ENCODE measurements around the gene SCTR. TPM values are rescaled to one million over a fixed set of nuclear protein-coding genes. Genes with fewer than 3 reads are reported as not detected.
A peak's percentile ranks its signal among the peaks of the same experiment; 100 is the strongest.

The SCTR gene
- total RNA-seq, 2 donors from 2014 or later: not detected

DNA sequence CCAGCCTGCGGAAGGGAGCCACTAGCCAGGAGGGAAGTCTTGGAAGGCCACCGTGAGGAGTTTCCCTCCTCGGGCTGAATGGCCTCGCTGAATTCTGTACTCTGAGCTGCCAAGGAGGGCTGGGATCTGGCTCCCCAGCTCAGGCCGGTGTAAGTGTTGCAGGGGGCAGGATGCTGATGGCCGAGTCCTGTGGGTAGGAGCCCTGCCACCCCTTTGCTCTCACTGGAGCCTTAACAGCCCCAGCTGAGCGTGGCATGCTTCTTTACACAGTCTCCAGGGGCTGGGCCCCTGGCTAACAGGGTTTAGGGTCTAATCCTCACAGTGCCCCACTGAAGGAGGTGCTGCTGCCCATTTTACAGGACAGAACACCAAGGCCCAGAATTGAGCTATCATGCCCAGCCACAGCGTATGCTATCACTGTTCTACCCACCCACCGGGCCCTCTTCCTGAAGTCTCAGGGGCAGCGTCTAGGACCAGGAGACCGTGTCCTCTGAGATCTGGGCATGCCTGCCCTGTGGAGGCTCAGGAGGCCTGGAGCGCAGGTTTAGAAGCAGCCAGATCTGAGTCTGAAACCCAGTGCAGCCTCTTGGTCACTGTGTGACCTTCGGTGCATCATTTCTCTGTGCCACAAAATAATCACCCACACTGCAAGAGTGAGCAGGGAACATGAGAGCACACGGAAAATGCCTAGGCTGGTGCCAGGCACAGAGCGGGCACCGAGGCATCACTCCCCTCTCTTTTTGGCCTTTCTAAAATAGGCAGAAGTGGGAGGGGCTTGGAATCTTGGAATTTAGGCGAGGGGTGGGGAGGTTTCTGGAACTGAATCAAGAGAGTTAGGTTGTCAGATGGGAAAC is 49.7 kb downstream of the SCTR start:
- no peak overlapping the region for H3K27ac ChIP-seq
- H3K4me3 ChIP-seq: no peak overlapping the region
- TF ChIP-seq, protein P1, sequence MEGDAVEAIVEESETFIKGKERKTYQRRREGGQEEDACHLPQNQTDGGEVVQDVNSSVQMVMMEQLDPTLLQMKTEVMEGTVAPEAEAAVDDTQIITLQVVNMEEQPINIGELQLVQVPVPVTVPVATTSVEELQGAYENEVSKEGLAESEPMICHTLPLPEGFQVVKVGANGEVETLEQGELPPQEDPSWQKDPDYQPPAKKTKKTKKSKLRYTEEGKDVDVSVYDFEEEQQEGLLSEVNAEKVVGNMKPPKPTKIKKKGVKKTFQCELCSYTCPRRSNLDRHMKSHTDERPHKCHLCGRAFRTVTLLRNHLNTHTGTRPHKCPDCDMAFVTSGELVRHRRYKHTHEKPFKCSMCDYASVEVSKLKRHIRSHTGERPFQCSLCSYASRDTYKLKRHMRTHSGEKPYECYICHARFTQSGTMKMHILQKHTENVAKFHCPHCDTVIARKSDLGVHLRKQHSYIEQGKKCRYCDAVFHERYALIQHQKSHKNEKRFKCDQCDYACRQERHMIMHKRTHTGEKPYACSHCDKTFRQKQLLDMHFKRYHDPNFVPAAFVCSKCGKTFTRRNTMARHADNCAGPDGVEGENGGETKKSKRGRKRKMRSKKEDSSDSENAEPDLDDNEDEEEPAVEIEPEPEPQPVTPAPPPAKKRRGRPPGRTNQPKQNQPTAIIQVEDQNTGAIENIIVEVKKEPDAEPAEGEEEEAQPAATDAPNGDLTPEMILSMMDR (IDR thresholded peaks at IDR 0.05): no peak
- H3K36me3 ChIP-seq: no peaks in the 10 kb centered on the region
- DNase-seq (ENCODE audit: low spot score) (no peak), ATAC-seq (ENCODE audit: insufficient number of reproducible peaks, low FRiP score, low read depth) (no peak)
- no peaks in the 10 kb centered on the region for H3K9me3 ChIP-seq
- no peaks in the 10 kb centered on the region for H3K27me3 ChIP-seq (replicated peaks; ENCODE audit: insufficient read depth)
- H3K4me1 ChIP-seq (ENCODE audit: control insufficient read depth in 1 of 2, low read depth in 2 of 2): peaks cover 7 to 22% of the 10 kb centered on the region in 2 donors

DNA sequence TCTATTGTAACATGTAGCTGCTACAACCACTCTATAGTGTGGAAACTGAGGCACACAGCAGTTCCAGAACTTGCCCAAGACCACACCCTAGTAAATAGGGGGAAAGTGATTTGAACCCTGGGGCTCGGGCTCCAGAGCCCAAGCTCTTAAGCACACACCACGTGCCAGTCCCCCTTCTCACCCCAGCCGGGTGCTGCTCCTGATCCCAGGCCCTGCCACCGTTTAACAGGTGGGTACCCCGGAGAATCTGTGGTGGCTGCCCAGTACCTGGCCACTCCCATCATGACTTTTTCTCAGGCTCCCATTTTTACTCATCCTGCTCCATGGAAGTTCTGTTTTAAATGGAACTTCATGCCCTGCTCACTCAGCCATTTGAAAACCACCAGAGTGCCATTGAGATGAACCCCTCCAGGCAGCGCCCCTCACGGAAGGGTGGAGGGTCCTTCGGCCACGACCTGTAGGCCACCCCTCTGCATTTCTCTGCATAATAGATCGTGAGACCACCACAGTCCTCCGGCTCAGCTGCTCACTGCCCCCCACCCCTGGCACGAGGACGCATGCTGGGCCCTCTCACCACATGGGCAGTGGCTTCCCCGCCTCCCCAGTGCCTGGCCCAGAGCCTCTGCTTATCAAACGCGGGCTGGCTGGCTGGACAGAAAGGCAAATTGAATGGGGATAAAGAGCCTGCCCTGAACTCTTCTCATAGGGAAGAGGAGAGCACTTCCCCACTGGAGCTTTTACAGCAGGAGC is 50.5 kb downstream of the SCTR start:
- DNase-seq (ENCODE audit: low spot score): no peak
- Histone ChIP-seq H3K27me3 (replicated peaks; ENCODE audit: insufficient read depth) (no peaks in the 10 kb centered on the region), H3K4me3 (no peak overlapping the region), H3K4me1 (ENCODE audit: control insufficient read depth in 1 of 2, low read depth in 2 of 2) (peaks cover 10 to 30% of the 10 kb centered on the region in 2 donors), H3K27ac (no peak overlapping the region), H3K9me3 (no peaks in the 10 kb centered on the region), H3K36me3 (no peaks in the 10 kb centered on the region)
- no peak for ATAC-seq (ENCODE audit: insufficient number of reproducible peaks, low FRiP score, low read depth)
- TF ChIP-seq, protein P1 (IDR thresholded peaks at IDR 0.05): no peak

DNA sequence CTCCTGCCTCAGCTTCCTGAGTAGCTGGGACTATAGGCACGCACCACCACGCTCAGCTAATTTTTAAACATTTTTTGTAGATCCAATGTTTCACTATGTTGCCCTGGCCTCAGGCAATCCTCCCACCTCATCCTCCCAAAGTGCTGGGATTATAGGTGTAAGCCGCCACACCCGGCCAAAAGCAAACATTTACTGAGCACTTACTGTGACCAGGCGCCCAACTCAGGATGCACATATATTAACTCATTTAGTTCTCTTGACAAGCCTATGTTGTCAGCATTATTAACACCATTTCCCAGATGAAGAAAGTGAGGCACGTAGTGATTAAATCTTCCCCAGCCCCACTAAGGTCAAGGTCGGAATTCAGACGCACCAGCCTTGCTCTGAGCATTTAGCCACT is 51.5 kb downstream of the SCTR start:
- Histone ChIP-seq H3K36me3 (no peaks in the 10 kb centered on the region), H3K27me3 (replicated peaks; ENCODE audit: insufficient read depth) (no peaks in the 10 kb centered on the region), H3K4me1 (ENCODE audit: control insufficient read depth in 1 of 2, low read depth in 2 of 2) (peaks cover 10 to 38% of the 10 kb centered on the region in 2 donors), H3K27ac (no peak overlapping the region), H3K9me3 (no peaks in the 10 kb centered on the region), H3K4me3 (no peak overlapping the region)
- DNase-seq (ENCODE audit: low spot score): no peak
- TF ChIP-seq, protein P1 (IDR thresholded peaks at IDR 0.05): no peak
- ATAC-seq (ENCODE audit: insufficient number of reproducible peaks, low FRiP score, low read depth): no peak

DNA sequence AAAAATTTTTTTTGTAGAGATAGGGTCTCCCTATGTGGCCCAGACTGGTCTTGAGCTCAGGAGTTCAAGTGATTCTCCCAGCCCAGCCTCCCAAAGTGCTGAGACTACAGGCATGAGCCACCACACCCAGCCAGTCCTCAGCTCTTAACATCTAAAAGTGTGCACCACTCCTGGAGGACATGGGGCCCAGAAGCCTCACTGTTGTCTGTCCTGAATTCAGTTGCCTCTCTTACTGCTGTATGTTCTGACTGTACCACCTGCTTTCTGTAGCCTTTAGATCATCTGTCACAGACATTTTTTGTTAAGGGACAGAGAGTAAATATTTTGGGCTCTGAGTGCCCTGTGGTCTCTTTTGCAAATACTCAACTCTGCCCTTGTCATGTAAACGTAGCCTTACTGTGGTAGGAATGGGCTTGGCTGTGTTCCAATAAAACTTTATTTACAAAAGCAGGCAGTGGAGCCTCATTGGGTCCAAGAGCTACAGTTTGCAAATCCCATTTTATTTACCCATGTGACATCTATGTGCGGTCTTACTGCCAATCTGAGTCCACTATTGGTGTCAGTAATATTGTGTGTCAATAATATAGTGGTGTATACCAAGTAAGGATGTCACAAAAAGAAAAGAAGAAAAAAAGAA is 54.5 kb downstream of the SCTR start:
- Histone ChIP-seq H3K9me3 (no peaks in the 10 kb centered on the region), H3K27me3 (replicated peaks; ENCODE audit: insufficient read depth) (no peaks in the 10 kb centered on the region), H3K36me3 (no peaks in the 10 kb centered on the region), H3K4me1 (ENCODE audit: control insufficient read depth in 1 of 2, low read depth in 2 of 2) (peaks cover 10 to 33% of the 10 kb centered on the region in 2 donors), H3K4me3 (no peak overlapping the region), H3K27ac (peak overlapping the region in 1 of 2 donors; percentile 55)
- TF ChIP-seq, protein P1 (IDR thresholded peaks at IDR 0.05): no peak
- ATAC-seq (ENCODE audit: insufficient number of reproducible peaks, low FRiP score, low read depth) (no peak), DNase-seq (ENCODE audit: low spot score) (no peak)

DNA sequence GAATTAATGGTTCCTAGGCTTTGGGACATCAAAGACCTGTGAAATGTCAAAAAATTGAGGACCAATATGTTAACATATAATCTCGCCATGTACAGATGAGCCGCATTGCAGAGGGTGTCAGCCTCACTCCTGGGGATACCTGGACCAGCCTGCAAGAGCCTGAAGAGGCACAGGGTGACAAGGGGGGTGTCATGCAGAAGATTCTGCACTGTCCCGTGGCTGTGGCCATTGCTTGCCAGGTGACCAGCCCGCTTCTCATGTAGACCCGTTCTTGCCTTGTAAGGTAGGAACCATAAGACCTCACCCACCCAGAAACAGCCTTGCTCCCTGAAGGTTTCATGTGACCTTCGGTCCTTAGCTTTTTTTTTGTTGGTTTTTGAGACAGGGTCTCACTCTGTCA is 55.2 kb downstream of the SCTR start:
- Histone ChIP-seq H3K9me3 (no peaks in the 10 kb centered on the region), H3K4me3 (no peak overlapping the region), H3K27ac (peak overlapping the region; percentile 18 to 55), H3K36me3 (no peaks in the 10 kb centered on the region), H3K4me1 (ENCODE audit: control insufficient read depth in 1 of 2, low read depth in 2 of 2) (peaks cover 10 to 33% of the 10 kb centered on the region in 2 donors), H3K27me3 (replicated peaks; ENCODE audit: insufficient read depth) (no peaks in the 10 kb centered on the region)
- DNase-seq (ENCODE audit: low spot score) (no peak), ATAC-seq (ENCODE audit: insufficient number of reproducible peaks, low FRiP score, low read depth) (no peak)
- TF ChIP-seq, protein P1 (IDR thresholded peaks at IDR 0.05): no peak

Data from thoracic aorta (tissue), 2 donors.